Ovary (tissue), 3 donors: Measurements from ENCODE around the gene LRRC52.

Source experiments
- CTCF ChIP-seq, 3 donors: fragments of 450-650 bp in 2 of 3; fragments of 200-600 bp in 1 of 3; IDR thresholded peaks; one replicate each; pipeline versions ENCODE4 v1.5.1 to v1.8.0; 2016 to 2022; ENCODE audit warnings: antibody characterized with exemption in 3 of 3, mild to moderate bottlenecking in 1 of 3
- POLR2A ChIP-seq: fragments of 450-650 bp; IDR thresholded peaks from one replicate; pipeline ENCODE4 v1.6.1; 2017; ENCODE audit warnings: antibody characterized with exemption, mild to moderate bottlenecking, moderate library complexity
- donor health status: DM: no; HTN: no; CAD: no.

DNA sequence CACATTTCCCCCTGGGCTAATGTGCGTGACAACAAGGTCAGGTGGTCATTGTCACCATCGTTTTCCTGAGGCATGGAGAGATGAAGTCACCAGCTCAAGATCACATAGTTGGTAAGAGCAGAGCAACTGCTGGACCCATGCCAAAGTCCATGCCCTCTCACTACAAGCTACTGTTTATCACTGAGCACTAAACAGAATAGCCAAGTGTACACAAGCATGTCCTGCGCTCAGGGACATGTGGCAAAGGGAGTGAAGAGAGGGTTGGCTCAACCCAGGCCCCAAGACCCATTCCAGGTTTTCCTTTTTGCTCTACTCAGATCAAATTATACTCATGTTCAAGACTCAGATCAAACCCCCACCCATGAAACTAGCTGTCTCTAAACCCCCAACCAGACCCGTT, 20.8 kb downstream of the LRRC52 start:
- no peak for TF ChIP-seq CTCF (IDR thresholded peaks at IDR 0.05)
- TF ChIP-seq POLR2A = no peak
